Nephron progenitor cell (in vitro differentiated cells): ENCODE results near the gene GTF2A1.
A peak's percentile ranks its signal among the peaks of the same experiment; 100 is the strongest.

ENCODE experiments used
- DNase-seq: peaks from one replicate; pipeline ENCODE4 v3.0.0; 2021
- H3K27ac Mint-ChIP-seq: 2 replicates; pipeline ENCODE4 v1.8.0; 2021; ENCODE audit warnings: mild to moderate bottlenecking, moderate library complexity, mixed read lengths
- H3K27me3 Mint-ChIP-seq: 2 replicates; pipeline ENCODE4 v1.8.0; 2021; ENCODE audit warnings: mild to moderate bottlenecking, low read depth, mixed read lengths; ENCODE audit not compliant: poor library complexity
- H3K36me3 Mint-ChIP-seq: 2 replicates; pipeline ENCODE4 v1.8.0; 2021; ENCODE audit warnings: low read depth, mixed read lengths
- H3K4me1 Mint-ChIP-seq: 2 replicates; pipeline ENCODE4 v1.8.0; 2021; ENCODE audit warnings: mixed read lengths
- H3K4me3 Mint-ChIP-seq: 2 replicates; pipeline ENCODE4 v1.8.0; 2021; ENCODE audit warnings: mild to moderate bottlenecking, moderate library complexity, mixed read lengths
- H3K9me3 Mint-ChIP-seq: 2 replicates; pipeline ENCODE4 v1.8.0; 2021; ENCODE audit warnings: mild to moderate bottlenecking, moderate library complexity, mixed read lengths
- TF ChIP-seq, protein P1 (sequence below): fragments of 200-600 bp; sonication (generic); IDR thresholded peaks from 2 replicates; pipeline ENCODE4 v1.5.0; 2021; ENCODE audit warnings: antibody characterized with exemption

GTF2A1 gene

DNA sequence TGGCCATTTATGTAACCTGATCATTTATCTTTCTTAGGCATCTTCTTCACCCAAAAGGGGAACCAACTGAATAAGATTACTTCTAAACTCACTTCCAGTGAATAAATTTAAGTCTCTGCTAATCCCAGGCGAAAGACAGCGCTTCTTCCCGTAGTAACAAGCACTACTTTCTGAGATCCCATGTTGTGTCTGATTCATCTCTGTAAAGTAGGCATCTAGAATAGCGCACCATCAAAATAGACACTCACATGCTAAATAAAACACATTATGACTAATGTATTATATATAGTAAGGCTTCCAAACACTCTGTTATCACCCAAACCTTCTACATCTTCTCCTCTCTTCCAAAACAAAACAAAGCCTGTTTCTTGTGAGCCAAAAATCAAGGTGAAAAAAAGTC, 15.1 kb downstream of the GTF2A1 start:
- Mint-ChIP-seq H3K27me3 (no peaks in the 10 kb centered on the region), H3K4me1 (peaks cover 20% of the 10 kb centered on the region), H3K9me3 (no peaks in the 10 kb centered on the region), H3K36me3 (peaks cover 84% of the 10 kb centered on the region), H3K27ac (peak overlapping the region; percentile 94), H3K4me3 (no peak overlapping the region)
- TF ChIP-seq, protein P1, sequence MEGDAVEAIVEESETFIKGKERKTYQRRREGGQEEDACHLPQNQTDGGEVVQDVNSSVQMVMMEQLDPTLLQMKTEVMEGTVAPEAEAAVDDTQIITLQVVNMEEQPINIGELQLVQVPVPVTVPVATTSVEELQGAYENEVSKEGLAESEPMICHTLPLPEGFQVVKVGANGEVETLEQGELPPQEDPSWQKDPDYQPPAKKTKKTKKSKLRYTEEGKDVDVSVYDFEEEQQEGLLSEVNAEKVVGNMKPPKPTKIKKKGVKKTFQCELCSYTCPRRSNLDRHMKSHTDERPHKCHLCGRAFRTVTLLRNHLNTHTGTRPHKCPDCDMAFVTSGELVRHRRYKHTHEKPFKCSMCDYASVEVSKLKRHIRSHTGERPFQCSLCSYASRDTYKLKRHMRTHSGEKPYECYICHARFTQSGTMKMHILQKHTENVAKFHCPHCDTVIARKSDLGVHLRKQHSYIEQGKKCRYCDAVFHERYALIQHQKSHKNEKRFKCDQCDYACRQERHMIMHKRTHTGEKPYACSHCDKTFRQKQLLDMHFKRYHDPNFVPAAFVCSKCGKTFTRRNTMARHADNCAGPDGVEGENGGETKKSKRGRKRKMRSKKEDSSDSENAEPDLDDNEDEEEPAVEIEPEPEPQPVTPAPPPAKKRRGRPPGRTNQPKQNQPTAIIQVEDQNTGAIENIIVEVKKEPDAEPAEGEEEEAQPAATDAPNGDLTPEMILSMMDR: no peak
- DNase-seq: no peak

DNA sequence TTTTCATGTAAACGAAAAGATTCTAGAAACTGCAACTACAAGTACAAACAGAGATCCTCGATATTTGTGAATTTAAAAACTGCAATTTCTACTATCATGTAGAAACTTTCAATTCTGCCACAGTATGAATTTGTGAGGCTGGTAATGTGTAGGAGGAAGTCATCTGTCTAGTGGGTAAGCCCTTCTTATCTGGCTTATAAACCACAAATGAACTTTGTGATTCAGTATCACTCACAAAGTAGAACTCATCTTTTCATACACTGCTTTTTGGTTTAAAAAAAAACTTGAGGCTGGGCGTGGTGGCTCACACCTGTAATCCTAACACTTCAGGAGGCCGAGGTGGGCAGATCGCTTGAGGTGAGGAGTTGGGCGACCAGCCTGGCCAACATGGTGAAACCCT, 20.7 kb downstream of the GTF2A1 start:
- TF ChIP-seq, protein P1: no peak
- H3K4me1 Mint-ChIP-seq: no peaks in the 10 kb centered on the region
- no peak for DNase-seq
- H3K4me3 Mint-ChIP-seq: no peak overlapping the region
- H3K9me3 Mint-ChIP-seq: no peaks in the 10 kb centered on the region
- H3K27ac Mint-ChIP-seq: no peak overlapping the region
- H3K27me3 Mint-ChIP-seq: no peaks in the 10 kb centered on the region
- peaks cover 80% of the 10 kb centered on the region for H3K36me3 Mint-ChIP-seq

DNA sequence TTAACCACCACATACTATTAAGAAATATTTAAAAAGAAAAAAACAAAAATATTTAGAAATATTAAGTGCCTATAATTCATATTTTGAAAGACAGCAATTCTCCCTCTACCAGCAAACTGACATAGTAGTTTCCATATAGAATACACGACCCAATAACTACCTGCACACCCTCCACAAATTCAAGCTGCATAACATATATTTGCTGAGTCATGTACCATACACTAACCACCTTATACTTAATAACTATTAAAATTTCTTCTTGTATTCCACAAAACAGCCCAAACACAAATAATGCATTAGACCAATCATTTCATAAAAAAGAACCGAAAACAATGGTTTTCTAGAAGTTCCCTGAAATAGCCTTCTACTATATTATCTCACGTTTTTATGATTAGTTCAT, 21.7 kb downstream of the GTF2A1 start:
- Mint-ChIP-seq H3K36me3 (peaks cover 81% of the 10 kb centered on the region), H3K9me3 (no peaks in the 10 kb centered on the region), H3K4me3 (no peak overlapping the region), H3K27me3 (no peaks in the 10 kb centered on the region), H3K4me1 (no peaks in the 10 kb centered on the region), H3K27ac (no peak overlapping the region)
- DNase-seq: no peak
- TF ChIP-seq, protein P1: no peak

DNA sequence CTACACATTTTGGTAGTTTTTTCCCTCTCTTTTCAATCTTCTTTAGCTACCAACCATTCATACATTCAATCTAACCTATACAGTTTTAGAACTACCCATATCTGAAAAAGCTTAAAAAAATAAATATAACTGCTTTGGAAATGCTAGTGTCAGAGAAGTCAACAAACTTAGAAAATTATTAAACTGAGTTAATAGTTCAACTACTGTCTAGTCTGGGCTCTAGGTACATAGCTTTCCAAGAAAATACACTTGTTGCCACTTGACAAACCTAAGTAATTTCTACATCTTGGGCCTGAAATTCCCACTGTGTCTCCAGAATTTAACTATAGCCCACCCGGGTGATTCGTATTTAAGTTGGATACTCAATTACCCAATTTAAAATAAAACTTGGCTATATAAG, 22.1 kb downstream of the GTF2A1 start:
- H3K4me1 Mint-ChIP-seq: no peaks in the 10 kb centered on the region
- H3K27ac Mint-ChIP-seq: no peak overlapping the region
- no peak for DNase-seq
- no peaks in the 10 kb centered on the region for H3K27me3 Mint-ChIP-seq
- H3K9me3 Mint-ChIP-seq: no peaks in the 10 kb centered on the region
- H3K4me3 Mint-ChIP-seq: no peak overlapping the region
- H3K36me3 Mint-ChIP-seq: peaks cover 81% of the 10 kb centered on the region
- TF ChIP-seq, protein P1: no peak

DNA sequence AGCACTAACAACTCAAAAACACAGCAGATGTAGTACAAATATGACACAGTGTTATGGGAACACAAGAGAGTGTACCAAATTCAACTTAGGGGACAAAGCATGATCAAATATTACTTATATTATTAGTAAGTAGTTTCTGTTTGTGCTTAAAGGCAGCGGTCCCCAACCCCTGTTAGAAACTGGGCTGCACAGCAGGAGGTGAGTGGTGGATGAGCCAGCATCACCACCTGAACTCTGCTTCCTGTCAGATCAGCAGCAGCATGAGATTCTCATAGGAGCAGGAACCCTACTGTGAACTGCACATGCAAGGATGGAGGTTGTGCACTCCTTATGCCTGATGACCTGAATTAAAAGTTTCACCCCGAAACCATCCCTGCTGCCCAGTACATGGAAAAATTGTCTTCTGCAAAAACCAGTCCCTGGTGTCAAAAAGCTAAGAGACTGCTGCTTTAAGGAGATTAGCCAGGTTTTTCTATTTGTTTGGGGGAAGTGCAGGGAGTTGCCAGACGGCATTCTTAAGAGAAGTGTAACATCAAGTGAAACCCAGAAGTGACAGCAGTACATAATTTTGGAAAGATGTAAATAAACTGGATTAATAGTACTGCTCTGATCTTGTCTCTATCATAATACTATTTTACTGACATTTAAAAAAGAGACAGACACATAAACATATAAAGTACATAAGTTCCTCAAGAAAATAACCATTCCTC, 26.7 kb downstream of the GTF2A1 start:
- no peaks in the 10 kb centered on the region for H3K9me3 Mint-ChIP-seq
- no peaks in the 10 kb centered on the region for H3K27me3 Mint-ChIP-seq
- H3K27ac Mint-ChIP-seq: peak overlapping the region; percentile 43
- no peak overlapping the region for H3K4me3 Mint-ChIP-seq
- no peaks in the 10 kb centered on the region for H3K4me1 Mint-ChIP-seq
- H3K36me3 Mint-ChIP-seq: peaks cover 78% of the 10 kb centered on the region
- DNase-seq: no peak
- TF ChIP-seq, protein P1: no peak

DNA sequence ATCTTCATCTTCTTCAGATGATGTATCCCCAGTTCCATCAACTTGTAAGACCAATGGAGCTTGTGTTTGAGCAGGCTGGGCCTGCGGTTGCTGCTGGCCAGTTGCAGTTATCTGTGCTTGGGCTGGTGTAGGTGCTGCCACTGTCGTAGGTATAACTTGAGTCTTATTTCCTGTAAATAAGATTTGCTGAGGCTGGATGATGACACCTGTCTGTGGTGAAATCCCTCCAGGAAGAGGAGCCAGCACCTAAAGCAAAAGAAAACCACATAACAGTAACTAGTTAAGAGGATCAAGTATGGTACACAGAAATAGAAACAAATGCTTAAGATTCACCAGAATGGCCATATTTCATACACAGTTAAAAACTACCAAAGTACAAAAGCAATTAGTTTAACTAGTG, 28.2 kb downstream of the GTF2A1 start:
- no peak overlapping the region for H3K27ac Mint-ChIP-seq
- H3K27me3 Mint-ChIP-seq: no peaks in the 10 kb centered on the region
- no peak overlapping the region for H3K4me3 Mint-ChIP-seq
- peaks cover 81% of the 10 kb centered on the region for H3K36me3 Mint-ChIP-seq
- TF ChIP-seq, protein P1: no peak
- no peaks in the 10 kb centered on the region for H3K9me3 Mint-ChIP-seq
- no peak for DNase-seq
- no peaks in the 10 kb centered on the region for H3K4me1 Mint-ChIP-seq
